IgD-negative memory B cell (primary cell): ENCODE data around the gene KRTAP27-1. TPM values are rescaled to one million over a fixed set of nuclear protein-coding genes. Genes with fewer than 3 reads are reported as not detected.

Experiments
- H3K27ac Mint-ChIP-seq, 3 donors: one replicate each; pipeline ENCODE4 v1.8.0; 2020 to 2022; ENCODE audit warnings: mild to moderate bottlenecking in 3 of 3, mixed read lengths in 3 of 3, moderate library complexity in 1 of 3
- H3K27me3 Mint-ChIP-seq: one replicate; pipeline ENCODE4 v1.8.0; 2021; ENCODE audit warnings: mixed read lengths
- H3K36me3 Mint-ChIP-seq: one replicate; pipeline ENCODE4 v1.8.0; 2020; ENCODE audit warnings: mild to moderate bottlenecking, mixed read lengths
- H3K4me1 Mint-ChIP-seq, 3 donors: one replicate each; pipeline ENCODE4 v1.8.0; 2020 to 2022; ENCODE audit warnings: mixed read lengths in 3 of 3, mild to moderate bottlenecking in 1 of 3
- H3K4me3 Mint-ChIP-seq, 4 donors: one replicate each; pipeline ENCODE4 v1.8.0; 2020 to 2022; ENCODE audit warnings: mild to moderate bottlenecking in 4 of 4, mixed read lengths in 4 of 4, moderate library complexity in 3 of 4
- H3K9me3 Mint-ChIP-seq, 3 donors: one replicate each; pipeline ENCODE4 v1.8.0; 2020 to 2021; ENCODE audit warnings: mixed read lengths in 3 of 3, mild to moderate bottlenecking in 1 of 3
- polyA plus RNA-seq: library from polyadenylated mRNA; unstranded; fragments of 300-500 nt; fragmentation: Illumina TruSeq; gene quantifications from one replicate; pipeline ENCODE4 v1.2.3, GENCODE V29; 2021

The KRTAP27-1 gene
- polyA plus RNA-seq, result not detected

- H3K27ac Mint-ChIP-seq, result no peak within 1 kb of the TSS
These were observed at the start of gene KRTAP27-1 for GRCh38 chr21:30337276-30337744. KRTAP27-1 (minus strand) TSS chr21:30337694; CDS start chr21:30337668, 26 bp downstream.

GRCh38 chr21:30382201-30382600 is 44.7 kb upstream of the KRTAP27-1 start:
- Mint-ChIP-seq H3K36me3 (no peaks in the 10 kb centered on the region), H3K27me3 (no peaks in the 10 kb centered on the region), H3K4me1 (peaks cover 0 to 2% (median 0%) of the 10 kb centered on the region in 3 donors), H3K4me3 (no peak overlapping the region), H3K27ac (no peak overlapping the region), H3K9me3 (peaks cover 1 to 5% (median 3%) of the 10 kb centered on the region in 3 donors)

More at GRCh38 chr21:30337276-30337744, at the start of gene KRTAP27-1:
- H3K36me3 Mint-ChIP-seq, result no peaks in the 10 kb centered on the region
- H3K9me3 Mint-ChIP-seq, result peaks cover 1 to 9% (median 1%) of the 10 kb centered on the region in 3 donors
- peaks cover 0 to 2% (median 0%) of the 10 kb centered on the region in 3 donors for H3K4me1 Mint-ChIP-seq
- H3K4me3 Mint-ChIP-seq, result no peak within 1 kb of the TSS
- no peaks in the 10 kb centered on the region for H3K27me3 Mint-ChIP-seq

- H3K27ac Mint-ChIP-seq, result no peak within 1 kb of the TSS
- no peaks in the 10 kb centered on the region for H3K27me3 Mint-ChIP-seq
These were observed 34.8 kb upstream of the KRTAP27-1 start, which contains the start of gene KRTAP13-2 for GRCh38 chr21:30372139-30372770. KRTAP13-2 (minus strand) TSS chr21:30372271; CDS start chr21:30372213, 58 bp downstream.

GRCh38 chr21:30355906-30356305 is 18.4 kb upstream of the KRTAP27-1 start:
- Mint-ChIP-seq H3K36me3 (no peaks in the 10 kb centered on the region), H3K9me3 (peaks cover 0 to 6% (median 3%) of the 10 kb centered on the region in 3 donors)

More at GRCh38 chr21:30372139-30372770, 34.8 kb upstream of the KRTAP27-1 start, which contains the start of gene KRTAP13-2:
- H3K9me3 Mint-ChIP-seq, result peaks cover 0 to 5% (median 1%) of the 10 kb centered on the region in 3 donors
- no peaks in the 10 kb centered on the region for H3K36me3 Mint-ChIP-seq
- peaks cover 0 to 2% (median 0%) of the 10 kb centered on the region in 3 donors for H3K4me1 Mint-ChIP-seq
- H3K4me3 Mint-ChIP-seq, result no peak within 1 kb of the TSS

GRCh38 chr21:30354308-30355005 is 17.0 kb upstream of the KRTAP27-1 start:
- no peaks in the 10 kb centered on the region for H3K27me3 Mint-ChIP-seq
- H3K27ac Mint-ChIP-seq, result no peak overlapping the region

More at GRCh38 chr21:30355906-30356305, 18.4 kb upstream of the KRTAP27-1 start:
- Mint-ChIP-seq H3K27ac (no peak overlapping the region), H3K4me1 (no peaks in the 10 kb centered on the region), H3K4me3 (no peak overlapping the region), H3K27me3 (no peaks in the 10 kb centered on the region)

GRCh38 chr21:30351534-30351933 is 14.0 kb upstream of the KRTAP27-1 start:
- H3K4me1 Mint-ChIP-seq, result no peaks in the 10 kb centered on the region
- no peak overlapping the region for H3K4me3 Mint-ChIP-seq
- H3K27ac Mint-ChIP-seq, result no peak overlapping the region
- H3K9me3 Mint-ChIP-seq, result peaks cover 0 to 2% (median 0%) of the 10 kb centered on the region in 3 donors
- H3K27me3 Mint-ChIP-seq, result no peaks in the 10 kb centered on the region
- no peaks in the 10 kb centered on the region for H3K36me3 Mint-ChIP-seq

More at GRCh38 chr21:30354308-30355005, 17.0 kb upstream of the KRTAP27-1 start:
- Mint-ChIP-seq H3K4me1 (no peaks in the 10 kb centered on the region), H3K36me3 (no peaks in the 10 kb centered on the region), H3K9me3 (peaks cover 0 to 3% (median 0%) of the 10 kb centered on the region in 3 donors), H3K4me3 (no peak overlapping the region)

- Mint-ChIP-seq H3K4me3 (no peak overlapping the region), H3K27ac (no peak overlapping the region), H3K27me3 (no peaks in the 10 kb centered on the region), H3K4me1 (no peaks in the 10 kb centered on the region), H3K36me3 (no peaks in the 10 kb centered on the region), H3K9me3 (peaks cover 0 to 2% (median 0%) of the 10 kb centered on the region in 3 donors)
These were observed 12.1 kb upstream of the KRTAP27-1 start for GRCh38 chr21:30349572-30349971.

GRCh38 chr21:30348506-30348905 is 11.0 kb upstream of the KRTAP27-1 start, which contains the start of gene KRTAP23-1:
KRTAP23-1 (minus strand) TSS chr21:30348606; CDS start chr21:30348606, 0 bp downstream.
- no peaks in the 10 kb centered on the region for H3K27me3 Mint-ChIP-seq
- no peaks in the 10 kb centered on the region for H3K9me3 Mint-ChIP-seq
- H3K27ac Mint-ChIP-seq, result no peak within 1 kb of the TSS
- no peaks in the 10 kb centered on the region for H3K36me3 Mint-ChIP-seq
- H3K4me3 Mint-ChIP-seq, result no peak within 1 kb of the TSS
- H3K4me1 Mint-ChIP-seq, result no peaks in the 10 kb centered on the region

- H3K36me3 Mint-ChIP-seq, result no peaks in the 10 kb centered on the region
- no peak overlapping the region for H3K4me3 Mint-ChIP-seq
These were observed 7.5 kb upstream of the KRTAP27-1 start for GRCh38 chr21:30345014-30345413.

GRCh38 chr21:30340714-30341573 is 3.5 kb upstream of the KRTAP27-1 start:
- Mint-ChIP-seq H3K9me3 (peaks cover 0 to 9% (median 1%) of the 10 kb centered on the region in 3 donors), H3K4me1 (peaks cover 0 to 2% (median 0%) of the 10 kb centered on the region in 3 donors), H3K36me3 (no peaks in the 10 kb centered on the region), H3K27ac (no peak overlapping the region), H3K4me3 (no peak overlapping the region), H3K27me3 (no peaks in the 10 kb centered on the region)

More at GRCh38 chr21:30345014-30345413, 7.5 kb upstream of the KRTAP27-1 start:
- no peaks in the 10 kb centered on the region for H3K27me3 Mint-ChIP-seq
- H3K9me3 Mint-ChIP-seq, result no peaks in the 10 kb centered on the region
- no peaks in the 10 kb centered on the region for H3K4me1 Mint-ChIP-seq
- H3K27ac Mint-ChIP-seq, result no peak overlapping the region

- Mint-ChIP-seq H3K27me3 (no peaks in the 10 kb centered on the region), H3K27ac (no peak overlapping the region), H3K4me1 (peaks cover 0 to 2% (median 0%) of the 10 kb centered on the region in 3 donors), H3K9me3 (peaks cover under 1 to 9% (median 1%) of the 10 kb centered on the region in 3 donors), H3K4me3 (no peak overlapping the region), H3K36me3 (no peaks in the 10 kb centered on the region)
These were observed 1.2 kb upstream of the KRTAP27-1 start for GRCh38 chr21:30338717-30339116.

- Mint-ChIP-seq H3K27ac (no peak overlapping the region), H3K36me3 (no peaks in the 10 kb centered on the region), H3K4me3 (no peak overlapping the region), H3K4me1 (peaks cover 0 to 2% (median 0%) of the 10 kb centered on the region in 3 donors), H3K9me3 (peaks cover 1 to 9% (median 1%) of the 10 kb centered on the region in 3 donors), H3K27me3 (no peaks in the 10 kb centered on the region)
These were observed 278 bp upstream of the KRTAP27-1 start for GRCh38 chr21:30337772-30338171.

- Mint-ChIP-seq H3K4me3 (no peak overlapping the region), H3K27ac (no peak overlapping the region), H3K4me1 (peaks cover 0 to 2% (median 0%) of the 10 kb centered on the region in 3 donors), H3K36me3 (no peaks in the 10 kb centered on the region), H3K9me3 (peaks cover 1 to 9% (median 1%) of the 10 kb centered on the region in 3 donors), H3K27me3 (no peaks in the 10 kb centered on the region)
These were observed 898 bp downstream of the KRTAP27-1 start for GRCh38 chr21:30336596-30336995.

- no peaks in the 10 kb centered on the region for H3K27me3 Mint-ChIP-seq
- H3K36me3 Mint-ChIP-seq, result no peaks in the 10 kb centered on the region
- no peak overlapping the region for H3K4me3 Mint-ChIP-seq
- H3K9me3 Mint-ChIP-seq, result peaks cover 1 to 9% (median 3%) of the 10 kb centered on the region in 3 donors
- H3K27ac Mint-ChIP-seq, result no peak overlapping the region
- H3K4me1 Mint-ChIP-seq, result no peaks in the 10 kb centered on the region
These were observed 3.8 kb downstream of the KRTAP27-1 start for GRCh38 chr21:30333736-30334135.
